Forelimb muscle (tissue), 1 donor: ENCODE measurements around the gene NHSL2. TPM values are rescaled to one million over a fixed set of nuclear protein-coding genes. Genes with fewer than 3 reads are reported as not detected.
"Not testable (repeated sequence)": the region's sequence is repeated elsewhere in the genome, so short reads cannot be mapped to it uniquely, and the experiment has no call there.

Experiments
- DNase-seq: peaks from one replicate; pipeline ENCODE4 v3.0.0-alpha.2; 2013; ENCODE audit warnings: low read depth
- polyA plus RNA-seq: library from polyadenylated mRNA; unstranded; fragments of 120-200 nt; gene quantifications from one replicate; pipeline ENCODE4 v1.2.1, GENCODE V29; 2013; ENCODE audit not compliant: insufficient read length

Gene NHSL2
- 6.7 TPM for polyA plus RNA-seq

DNA sequence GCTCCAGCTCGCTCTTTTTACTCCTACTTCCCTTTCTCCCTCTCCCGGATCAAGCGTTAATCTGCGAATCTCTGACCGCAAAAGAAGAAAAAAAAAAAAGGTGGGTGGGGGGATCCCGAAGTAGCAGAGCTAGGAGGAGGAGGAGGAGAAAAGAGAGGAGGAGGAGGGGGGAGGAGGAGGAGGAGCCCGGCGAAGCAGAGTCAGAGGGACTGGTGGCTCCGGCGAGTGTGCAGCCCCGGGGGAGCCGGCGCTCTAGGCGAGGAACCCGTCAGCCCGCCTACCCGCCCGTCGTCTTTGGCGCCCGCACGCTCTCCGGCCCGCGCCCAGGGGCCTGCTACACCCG lies at the start of gene NHSL2:
TSS of gene NHSL2 (plus strand) at position 203 of the 343 bp plus-strand sequence.
- no peak for DNase-seq

DNA sequence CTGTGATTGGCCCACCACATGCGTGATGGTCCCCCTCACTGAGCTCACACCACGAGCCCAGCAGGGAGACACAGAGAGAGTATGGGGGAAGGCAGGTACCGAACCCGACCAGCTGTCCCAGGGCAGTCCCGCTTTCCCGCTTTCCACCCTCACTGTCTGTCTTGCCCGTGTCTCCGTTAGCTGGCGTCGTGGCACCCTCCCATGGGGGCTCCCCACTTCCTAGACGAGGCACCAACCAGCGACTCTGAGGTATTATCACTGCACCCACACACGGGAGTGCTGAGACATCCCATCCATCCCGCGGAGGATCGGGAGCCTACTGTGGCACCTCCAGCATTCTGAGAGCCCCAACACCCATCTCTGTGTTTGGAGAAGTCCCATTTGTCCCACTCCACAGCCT lies 43.0 kb upstream of the NHSL2 start:
- DNase-seq = no peak

DNA sequence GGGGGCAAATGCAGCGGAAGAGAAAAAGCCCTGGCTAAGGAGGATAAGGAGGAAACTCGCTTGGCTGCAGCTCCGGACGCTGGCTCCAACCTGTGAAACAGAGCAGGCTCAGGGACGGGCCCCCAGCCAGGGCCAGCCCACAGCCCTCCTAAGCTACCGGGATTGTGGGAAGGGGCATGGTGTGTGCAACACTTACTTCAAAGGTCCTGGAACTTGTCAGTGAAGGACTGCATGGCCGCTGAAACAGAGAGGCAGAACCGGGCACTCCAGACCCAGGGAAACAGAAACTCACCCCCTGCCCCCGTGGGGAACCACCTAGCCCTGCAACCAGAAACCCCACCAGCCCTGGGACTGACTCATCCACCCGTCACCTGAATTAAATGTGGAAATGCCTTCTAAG lies 41.1 kb upstream of the NHSL2 start:
- DNase-seq = not testable (repeated sequence)

DNA sequence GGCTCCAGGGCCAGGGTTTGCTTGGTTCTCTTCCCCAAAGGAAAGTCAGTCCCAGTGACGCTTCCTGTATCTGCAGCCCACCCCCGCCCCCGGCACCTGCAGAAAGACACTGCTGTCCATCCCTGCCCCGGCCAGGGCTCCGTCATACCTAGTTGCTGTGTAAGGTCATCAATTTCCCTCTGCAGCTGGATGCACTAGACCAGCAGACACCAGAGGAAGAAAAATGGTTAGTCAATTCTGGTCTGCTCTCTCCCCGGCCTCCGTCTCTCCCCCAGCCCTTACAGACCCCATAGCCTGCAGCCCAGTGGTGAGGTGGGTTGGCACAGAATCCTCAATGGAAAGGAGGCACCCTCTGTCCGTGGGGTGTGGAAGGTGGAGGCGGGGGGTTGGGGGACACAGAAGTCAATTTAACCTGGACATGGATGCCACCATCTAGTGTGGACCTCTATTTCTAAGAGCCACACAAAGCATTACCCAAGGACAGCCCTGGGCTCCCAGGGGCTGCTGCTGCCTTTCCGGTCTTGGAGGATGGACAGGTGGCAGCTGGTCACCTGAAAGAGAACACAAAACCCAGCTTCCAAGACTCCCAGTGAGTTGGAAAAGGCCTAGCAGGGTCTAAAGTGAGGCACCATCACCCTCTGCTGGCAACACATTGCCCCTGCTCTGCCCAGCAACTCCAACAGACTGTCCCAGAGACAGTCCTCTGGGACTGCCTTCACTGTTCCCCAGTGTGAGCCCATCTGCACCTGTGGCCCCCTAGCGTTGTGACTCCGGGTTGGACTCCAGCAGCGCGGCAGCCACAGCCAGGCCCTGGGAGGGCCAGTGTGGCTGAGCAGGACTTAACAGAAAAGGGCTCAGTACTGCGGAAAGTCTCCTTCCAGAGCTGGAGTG lies 40.2 kb upstream of the NHSL2 start:
- DNase-seq = no peak

DNA sequence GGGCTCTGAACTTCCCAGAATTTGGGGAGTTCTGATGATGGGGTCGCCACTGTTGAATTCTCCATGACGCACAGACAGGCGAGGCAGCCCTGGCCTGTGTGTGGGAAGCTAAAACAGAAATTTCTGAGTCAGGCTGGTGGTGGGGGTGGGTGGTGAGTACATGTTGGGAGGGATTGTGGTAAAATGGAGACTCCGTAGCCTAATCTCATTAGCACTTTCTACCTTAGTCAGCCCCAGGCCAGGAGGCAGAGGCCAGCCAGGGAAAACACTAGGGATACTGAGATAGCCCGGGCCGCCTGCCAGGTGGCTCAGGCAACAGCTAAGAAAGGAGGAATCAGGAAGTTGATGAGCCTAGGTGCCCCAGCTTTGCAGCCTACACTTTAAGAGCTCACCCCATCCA lies 39.3 kb upstream of the NHSL2 start:
- no peak for DNase-seq

DNA sequence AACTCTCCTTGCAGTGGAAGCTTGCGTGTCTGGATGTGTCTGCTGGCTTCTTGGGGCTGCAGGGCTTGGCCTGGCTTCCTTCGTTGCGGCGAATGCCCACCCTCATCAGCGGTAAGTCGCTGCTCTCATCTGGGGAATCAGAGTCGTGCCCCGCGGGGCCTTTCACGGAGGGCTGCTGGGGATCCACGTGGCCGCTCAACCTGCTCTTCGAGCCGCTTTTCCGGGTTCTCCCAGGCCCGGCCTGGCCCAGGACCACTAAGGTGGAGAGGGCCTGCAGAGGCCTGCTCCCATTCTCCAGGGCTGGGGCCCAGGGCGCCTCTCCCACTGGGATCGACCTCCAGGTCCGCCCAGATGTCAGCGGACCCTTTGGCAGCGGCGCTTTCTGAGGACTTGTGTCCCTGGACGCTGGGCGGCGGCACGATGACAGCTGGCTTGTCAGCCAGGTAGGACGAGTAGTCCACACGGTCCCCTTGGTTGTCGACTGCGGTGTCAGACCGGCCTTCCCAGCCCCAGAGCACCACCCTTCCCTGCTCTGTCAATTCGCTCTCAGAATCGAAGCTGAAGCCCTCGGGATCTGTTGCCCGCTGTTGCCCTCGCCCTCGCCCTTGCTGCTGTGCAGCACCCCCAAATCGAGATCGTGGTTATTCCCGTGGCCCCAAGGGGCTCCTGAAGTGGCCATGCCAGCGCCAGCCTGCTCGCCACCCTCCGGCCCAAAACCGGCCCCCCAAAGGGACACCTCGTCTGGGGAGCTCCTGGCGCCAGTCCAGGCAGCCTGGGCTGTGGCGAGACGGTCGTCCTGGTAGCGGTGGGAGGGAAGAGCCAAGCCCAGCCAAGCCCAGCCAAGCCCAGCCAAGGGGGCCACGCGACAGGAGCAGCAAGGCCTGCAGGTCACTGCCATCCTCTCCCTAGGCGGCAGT lies 37.8 kb upstream of the NHSL2 start:
- DNase-seq = no peak

DNA sequence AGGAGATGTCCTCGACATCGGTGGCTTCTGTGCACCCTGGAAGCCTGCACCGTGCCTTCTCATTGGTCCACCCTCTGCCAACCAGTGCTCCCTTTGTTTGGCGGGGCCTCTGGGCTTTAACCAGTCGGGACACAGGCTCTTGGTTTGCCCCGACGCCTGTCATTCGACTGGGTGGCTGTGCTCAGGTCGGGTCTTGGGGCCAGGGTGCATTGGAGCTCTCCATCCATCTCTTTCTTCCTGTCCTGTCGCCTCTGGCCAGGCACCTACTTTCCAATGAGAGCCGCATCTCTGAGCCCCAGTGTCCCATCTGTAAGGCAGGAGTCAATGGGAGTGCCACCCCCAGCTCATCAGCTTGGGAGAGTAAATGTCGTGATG lies 37.2 kb upstream of the NHSL2 start:
- DNase-seq = no peak

DNA sequence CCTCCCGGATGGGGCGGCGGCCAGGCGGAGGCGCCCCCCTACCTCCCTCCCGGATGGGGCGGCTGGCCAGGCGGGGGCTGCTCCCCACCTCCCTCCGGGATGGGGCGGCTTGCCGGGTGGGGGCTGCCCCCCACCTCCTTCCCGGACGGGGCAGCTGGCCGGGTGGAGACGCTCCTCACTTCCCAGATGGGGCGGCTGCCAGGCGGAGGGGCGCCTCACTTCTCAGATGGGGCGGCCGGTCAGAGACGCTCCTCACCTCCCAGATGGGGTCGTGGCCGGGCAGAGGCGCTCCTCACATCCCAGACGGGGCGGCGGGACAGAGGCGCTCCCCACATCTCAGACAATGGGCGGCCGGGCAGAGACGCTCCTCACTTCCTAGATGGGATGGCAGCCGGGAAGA lies 33.8 kb upstream of the NHSL2 start:
- DNase-seq = not testable (repeated sequence)

DNA sequence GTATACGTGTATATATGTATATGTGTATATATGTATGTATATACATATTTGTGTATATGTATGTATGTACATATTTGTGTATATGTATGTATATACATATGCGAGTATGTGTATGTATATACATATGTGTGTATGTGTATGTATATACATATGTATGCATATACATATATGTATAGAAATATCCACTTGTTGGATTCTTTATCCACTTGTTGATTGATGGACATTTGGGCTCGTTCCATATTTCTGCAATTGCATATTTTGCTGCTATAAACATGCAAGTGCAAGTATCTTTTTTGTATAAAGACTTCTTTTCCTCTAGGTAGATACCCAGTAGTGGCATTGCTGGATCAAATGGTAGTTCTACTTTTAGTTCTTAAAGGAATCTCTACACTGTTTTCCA lies 25.5 kb upstream of the NHSL2 start:
- no peak for DNase-seq

DNA sequence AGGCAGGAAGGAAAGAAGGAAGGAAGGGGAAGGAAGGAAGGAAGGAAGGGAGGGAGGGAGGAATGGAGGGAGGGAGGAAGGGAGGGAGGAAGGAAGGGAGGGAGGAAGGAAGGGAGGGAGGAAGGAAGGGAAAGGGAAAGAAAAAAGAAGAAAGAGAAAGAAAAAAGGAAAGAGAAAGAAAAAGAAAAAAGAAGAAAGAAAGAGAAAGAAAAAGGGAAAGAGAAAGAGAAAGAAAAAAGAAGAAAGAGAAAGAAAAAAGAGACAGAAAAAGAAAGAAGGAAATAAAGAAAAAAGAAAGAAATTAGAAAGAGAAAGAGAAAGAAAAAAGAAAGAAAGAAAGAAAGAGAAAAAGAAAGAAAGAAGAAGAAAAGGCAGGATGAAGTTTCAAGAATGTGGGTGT lies 15.0 kb upstream of the NHSL2 start:
- no peak for DNase-seq

DNA sequence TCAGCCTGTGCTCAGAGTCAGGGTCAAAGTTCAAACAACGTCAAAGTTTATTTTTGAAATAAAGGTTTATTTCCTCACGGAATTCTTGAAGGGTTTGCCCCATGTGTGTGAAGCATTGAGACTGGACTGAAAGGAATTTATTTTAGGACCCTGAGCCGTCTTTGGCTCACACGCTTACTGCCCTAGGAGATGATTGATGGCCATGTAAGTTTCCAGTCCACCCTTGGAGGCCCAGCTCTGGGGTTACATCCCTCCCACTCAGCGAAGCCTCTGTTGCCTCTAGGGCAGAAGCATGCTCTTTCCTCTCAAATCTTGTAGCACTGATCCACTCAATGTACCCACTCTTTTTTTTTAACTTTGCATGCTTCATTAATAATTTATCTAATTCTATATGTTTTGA lies 4.5 kb upstream of the NHSL2 start:
- DNase-seq = no peak

DNA sequence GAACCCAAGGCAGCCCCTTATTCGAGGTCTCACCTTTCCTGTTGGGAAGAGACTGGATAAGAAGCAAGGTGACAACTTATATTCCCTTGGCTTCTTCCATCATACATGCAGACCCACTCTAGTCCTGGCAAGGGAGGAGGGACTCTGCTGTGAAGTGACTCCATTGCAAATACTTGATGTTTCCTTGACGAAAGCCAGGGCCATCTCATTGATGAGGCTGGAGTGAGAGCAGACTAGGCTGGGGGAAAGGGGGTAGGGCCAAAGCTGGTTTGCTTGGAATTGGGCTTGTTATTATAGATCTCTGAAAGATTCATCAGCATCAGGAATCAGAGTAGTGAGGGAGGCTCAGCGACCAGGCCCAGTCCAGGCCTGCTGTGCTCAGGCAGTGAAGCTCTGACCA lies 2.3 kb upstream of the NHSL2 start:
- no peak for DNase-seq

DNA sequence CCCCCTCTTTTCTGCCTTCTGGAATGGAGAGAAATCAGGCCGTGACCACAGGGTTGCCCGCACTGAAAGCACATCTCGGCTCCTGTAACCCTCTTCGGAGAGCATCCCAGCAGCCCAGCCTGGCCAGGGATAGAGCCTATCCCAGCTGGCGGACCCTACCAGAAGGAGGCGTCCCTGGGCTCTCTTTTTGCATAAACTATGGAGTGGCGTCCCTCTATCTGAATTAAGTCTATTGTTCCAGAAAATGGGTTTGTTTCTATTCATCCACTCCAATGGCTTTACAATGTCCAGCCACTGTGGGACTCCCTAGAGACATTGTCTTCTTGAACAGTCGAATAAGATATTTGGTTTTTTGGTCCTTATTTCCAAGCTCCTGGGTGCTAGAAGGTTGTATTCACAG lies 689 bp upstream of the NHSL2 start:
- no peak for DNase-seq

DNA sequence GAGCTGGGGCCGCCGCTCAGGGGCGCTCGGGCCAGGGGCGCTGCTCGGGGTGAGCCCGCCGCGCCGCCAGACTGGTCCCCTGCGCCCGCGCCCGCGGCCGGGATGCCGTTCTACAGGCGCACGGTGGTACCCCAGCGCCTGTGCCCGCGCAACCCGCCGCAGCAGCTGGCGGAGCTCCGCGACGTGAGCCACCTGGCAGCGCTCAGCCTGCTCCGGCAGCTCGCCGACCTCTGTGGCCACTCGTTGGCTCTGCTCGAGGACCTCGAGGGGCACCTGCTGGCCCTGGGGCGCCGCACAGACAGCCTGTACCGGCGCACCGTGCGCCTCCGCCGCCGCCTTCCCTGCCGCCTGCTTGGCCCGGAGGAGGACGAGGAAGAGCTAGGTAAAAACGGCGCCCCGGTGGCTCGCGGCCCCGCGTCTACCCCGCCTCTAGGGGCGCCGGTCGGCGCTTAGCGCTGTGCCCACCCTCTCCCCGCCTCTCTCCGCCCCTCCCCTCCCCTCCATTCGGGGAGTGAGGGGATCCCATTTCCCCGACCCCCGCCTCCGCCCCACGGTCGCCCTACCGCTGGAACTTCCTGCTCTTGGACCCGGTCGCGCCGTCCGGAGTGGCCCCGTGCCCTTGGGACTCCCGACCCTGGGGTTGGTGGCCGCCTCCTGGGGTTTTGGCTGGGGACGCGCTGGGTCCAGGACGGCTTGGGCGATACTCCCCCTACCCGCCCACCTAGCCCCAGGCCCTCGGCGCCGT lies 513 bp downstream of the NHSL2 start:
- no peak for DNase-seq

DNA sequence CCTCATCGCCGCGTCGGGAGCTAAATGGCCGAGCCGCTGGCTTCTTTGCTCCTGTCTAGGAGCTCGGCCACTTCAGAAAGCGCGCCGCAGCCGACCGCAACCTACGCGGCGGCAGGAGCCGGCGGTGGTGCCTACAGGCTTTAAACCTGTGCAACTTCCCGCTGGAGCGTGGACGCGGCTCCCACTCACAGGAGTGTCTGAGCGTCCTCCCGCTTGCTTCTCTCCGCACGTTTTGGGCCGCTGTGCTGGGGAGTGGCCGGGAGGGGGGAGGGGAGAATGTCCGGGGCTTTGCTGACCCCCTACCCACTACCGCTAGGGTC lies 1.0 kb downstream of the NHSL2 start:
- DNase-seq = no peak

DNA sequence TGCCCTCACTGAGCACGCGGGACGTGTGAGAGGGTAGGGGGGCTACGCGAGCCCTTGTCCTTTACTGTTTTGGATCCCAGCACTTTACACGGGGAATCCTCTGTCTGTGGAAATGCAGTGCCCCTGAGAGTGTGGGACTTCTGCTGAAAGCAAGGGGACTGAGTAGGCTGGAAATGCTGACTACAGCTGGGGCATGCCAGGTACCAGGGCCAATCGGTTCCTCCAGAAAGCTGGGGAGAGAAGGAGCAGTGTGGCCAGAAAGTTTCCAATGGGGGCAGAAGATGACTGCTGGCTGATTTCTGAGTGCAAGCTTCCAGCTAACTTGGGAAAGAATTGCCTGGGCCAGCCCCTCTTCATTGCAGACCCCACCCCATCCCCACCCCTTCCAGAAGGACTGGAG lies 1.5 kb downstream of the NHSL2 start:
- no peak for DNase-seq

DNA sequence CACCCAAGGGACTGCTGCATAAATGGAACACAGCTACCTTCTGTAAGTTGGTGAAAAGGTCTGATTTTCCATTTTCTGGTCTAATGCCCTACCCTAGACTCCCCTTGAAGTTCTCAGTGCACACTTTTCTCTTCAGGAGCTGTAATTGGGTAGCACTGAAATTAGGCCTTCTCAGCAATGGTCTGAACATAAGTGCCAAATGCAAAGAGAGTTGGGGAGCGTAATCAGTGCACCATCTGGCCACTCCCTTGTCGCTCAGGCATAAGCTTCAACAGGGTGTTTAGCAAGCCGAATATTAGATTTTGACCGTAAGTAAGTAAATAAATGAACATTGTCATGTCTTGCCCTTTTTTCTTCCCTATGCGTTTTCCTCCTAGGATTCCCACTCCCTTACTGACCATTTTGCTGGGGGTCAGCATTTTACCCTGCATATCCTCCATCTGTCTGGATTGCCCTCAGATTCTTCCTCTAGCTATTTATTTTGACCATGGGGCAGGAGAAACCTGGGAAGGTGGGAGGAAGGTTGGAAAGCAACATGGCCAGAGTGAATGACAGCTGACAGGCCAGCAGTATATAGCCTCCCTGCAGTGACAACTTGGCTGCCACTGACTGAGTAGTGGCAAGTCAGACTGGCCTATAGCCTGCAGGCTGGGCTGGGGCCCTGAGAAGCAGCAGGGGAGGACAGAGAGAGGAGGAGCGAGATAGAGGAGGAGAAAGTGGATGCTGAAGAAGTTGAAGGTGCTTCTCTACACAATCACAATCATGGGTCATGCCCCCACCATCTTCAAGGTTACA lies 2.7 kb downstream of the NHSL2 start:
- no peak for DNase-seq

DNA sequence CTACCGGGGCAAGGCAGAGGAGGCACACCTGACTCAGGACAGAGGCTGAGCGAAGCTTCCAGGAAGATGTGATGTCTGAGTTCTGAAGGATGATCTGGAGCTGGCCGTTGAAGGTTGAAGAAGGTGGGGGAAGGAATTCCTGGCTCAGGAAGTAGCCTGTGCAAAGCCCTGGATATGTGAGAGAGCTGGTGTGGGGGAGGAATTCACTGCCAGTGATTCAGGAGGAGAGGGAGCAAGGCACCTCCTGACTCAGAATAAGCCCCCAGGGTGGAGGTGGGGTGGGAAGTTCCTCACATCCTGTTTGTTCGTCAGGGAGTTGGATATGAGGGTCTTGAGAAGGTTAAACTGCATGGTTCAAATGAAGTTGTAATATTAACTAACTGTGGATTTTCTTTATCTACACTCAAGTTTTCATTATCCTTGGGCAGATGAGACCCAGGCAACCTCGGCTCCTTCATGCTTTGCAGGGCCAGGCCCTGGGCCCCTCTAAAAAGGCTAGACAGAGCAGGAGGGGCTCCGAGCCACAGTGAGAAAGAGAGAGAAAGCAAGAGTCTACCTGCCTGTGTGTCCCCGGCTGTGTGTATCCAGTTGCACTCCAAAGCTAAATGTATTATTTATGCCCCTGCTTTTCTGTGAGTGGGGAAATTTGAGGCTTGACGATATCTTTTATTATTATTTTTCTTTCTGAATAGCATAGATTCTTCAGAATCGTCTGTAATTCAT lies 7.1 kb downstream of the NHSL2 start:
- DNase-seq = no peak

DNA sequence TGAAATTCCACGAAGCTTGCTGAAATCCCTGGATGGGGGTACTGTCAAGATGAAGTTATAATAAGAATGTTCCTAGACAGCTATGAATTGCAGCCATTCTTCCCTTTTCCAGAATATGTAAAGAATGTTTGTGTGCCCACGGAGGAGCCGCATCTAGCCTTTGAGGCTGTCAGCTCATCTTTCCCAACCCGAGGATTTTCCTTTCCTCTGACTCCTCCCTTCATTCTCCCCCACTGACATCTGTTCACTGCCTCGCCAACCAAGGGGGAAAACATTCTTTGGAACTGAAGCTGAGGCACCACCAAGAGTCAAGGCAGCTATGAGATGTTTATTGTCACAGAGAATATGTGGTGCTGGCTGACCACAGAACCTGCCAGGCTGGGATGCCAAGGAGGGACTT lies 8.8 kb downstream of the NHSL2 start:
- no peak for DNase-seq

DNA sequence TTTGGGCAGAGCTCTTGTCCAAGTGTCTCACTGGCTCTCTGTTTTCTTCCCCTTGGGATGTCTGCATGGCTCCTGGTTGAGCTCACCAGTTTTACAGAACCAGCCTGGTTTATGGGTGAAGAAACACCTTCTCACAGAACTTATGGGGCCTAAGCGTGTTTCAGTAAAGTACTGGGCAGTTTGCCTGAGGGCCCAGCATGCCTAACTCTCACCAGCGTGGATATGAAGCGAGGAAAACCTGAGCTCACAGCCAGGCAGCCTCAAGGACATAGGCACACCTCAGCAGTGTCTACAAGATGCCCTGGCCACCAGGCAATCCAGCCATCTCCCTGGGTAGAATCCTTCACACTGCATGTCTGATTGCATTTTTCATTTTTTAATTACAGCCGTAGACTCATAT lies 9.2 kb downstream of the NHSL2 start:
- no peak for DNase-seq

DNA sequence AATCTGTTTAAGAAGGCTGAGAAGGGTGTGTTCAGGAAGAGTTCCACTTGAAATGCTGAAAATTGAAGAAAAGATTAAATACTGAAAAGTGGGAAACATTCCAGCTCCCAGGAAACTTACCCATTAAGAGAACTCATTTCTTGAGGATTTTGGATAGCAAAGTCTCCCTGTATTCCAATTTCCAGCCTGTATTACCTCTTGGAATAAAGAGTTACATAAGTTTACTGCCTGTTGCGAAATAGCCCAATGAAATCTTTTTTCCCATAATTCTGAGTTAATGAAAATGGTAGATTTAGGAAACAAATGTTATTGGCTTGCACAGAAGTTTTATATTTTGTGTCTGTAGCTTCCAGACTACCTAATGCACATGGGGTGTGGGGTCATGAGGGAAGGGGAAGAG lies 12.0 kb downstream of the NHSL2 start:
- no peak for DNase-seq
